GM12878 (cell line): ENCODE data around the gene SMCO4.

ENCODE experiments used
- CBX3 ChIP-seq: fragments of 200-600 bp; sonication (generic); IDR thresholded peaks from 2 replicates; pipeline ENCODE4 v1.6.1; 2016; ENCODE audit warnings: low read depth, borderline replicate concordance
- CREB1 ChIP-seq: IDR thresholded peaks from 2 replicates; pipeline ENCODE4 v1.6.1; 2012; ENCODE audit warnings: low read depth, mild to moderate bottlenecking, inconsistent platforms
- EZH2 ChIP-seq: IDR thresholded peaks from 2 replicates; pipeline ENCODE4 v1.6.1; 2012; ENCODE audit warnings: low read depth, mild to moderate bottlenecking, control low read depth, inconsistent platforms, low read length, borderline replicate concordance; ENCODE audit not compliant: control insufficient read depth
- FOS ChIP-seq: IDR thresholded peaks from 3 replicates; pipeline ENCODE4 v1.6.1; 2011; ENCODE audit warnings: borderline replicate concordance; ENCODE audit not compliant: insufficient read length; ENCODE audit errors: extremely low read depth
- POLR2A ChIP-seq: IDR thresholded peaks from 2 replicates; pipeline ENCODE4 v1.6.1; 2011; ENCODE audit warnings: low read depth, mild to moderate bottlenecking, low read length
- POLR2AphosphoS2 ChIP-seq: IDR thresholded peaks from 2 replicates; pipeline ENCODE4 v1.6.1; 2011; ENCODE audit warnings: low read depth, mild to moderate bottlenecking, low read length, improper control_type of control experiment, moderate library complexity
- RCOR1 ChIP-seq: conservative IDR thresholded peaks from 2 replicates; pipeline ENCODE4 v1.6.1; 2012; ENCODE audit warnings: low read depth, low read length, improper control_type of control experiment
- ZNF274 ChIP-seq: IDR thresholded peaks from one replicate; pipeline ENCODE4 v1.8.0; 2011; ENCODE audit not compliant: insufficient read length, insufficient read depth
- TF ChIP-seq, protein P1 (sequence below): IDR thresholded peaks from 2 replicates; pipeline ENCODE4 v1.6.1; 2011; ENCODE audit warnings: borderline replicate concordance, low read depth, mild to moderate bottlenecking, moderate library complexity, mixed read lengths, low read length; ENCODE audit not compliant: insufficient read depth; ENCODE audit errors: extremely low read length
- TF ChIP-seq, protein P2 (sequence below): IDR thresholded peaks from 2 replicates; pipeline ENCODE4 v1.6.1; 2012; ENCODE audit warnings: mild to moderate bottlenecking, low read depth, low read length
- TF ChIP-seq, protein P3 (sequence below): fragments of 150-350 bp; IDR thresholded peaks from 2 replicates; pipeline ENCODE4 v1.6.1; 2016; ENCODE audit warnings: low read depth, low read length

DNA sequence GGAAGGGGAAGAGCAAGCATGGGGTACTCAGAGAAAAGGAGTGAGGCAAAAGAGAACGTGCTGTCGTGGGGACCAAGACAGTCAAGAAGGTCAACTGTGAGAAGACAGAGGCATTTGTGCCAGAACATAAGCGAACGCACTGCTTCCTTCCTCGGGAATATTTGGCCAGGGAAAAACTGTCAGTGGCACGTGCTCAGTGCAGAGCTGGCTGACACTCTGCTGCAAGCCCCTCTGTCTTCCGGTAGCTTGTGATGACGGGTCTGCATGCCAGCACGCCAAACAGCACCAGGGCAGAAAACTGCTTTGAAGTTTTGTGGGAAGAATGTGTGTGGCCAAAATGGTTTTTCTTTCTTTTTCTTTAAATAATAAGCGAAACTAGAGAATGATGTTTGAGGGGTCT, 60.6 kb downstream of the SMCO4 start:
- TF ChIP-seq CREB1 (no peak), EZH2 (no peak), POLR2A (no peak), POLR2AphosphoS2 (no peak), ZNF274 (no peak), CBX3 (no peak), RCOR1 (no peak), FOS (no peak)
- TF ChIP-seq, protein P1, sequence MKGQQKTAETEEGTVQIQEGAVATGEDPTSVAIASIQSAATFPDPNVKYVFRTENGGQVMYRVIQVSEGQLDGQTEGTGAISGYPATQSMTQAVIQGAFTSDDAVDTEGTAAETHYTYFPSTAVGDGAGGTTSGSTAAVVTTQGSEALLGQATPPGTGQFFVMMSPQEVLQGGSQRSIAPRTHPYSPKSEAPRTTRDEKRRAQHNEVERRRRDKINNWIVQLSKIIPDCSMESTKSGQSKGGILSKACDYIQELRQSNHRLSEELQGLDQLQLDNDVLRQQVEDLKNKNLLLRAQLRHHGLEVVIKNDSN = no peak
- TF ChIP-seq, protein P2, sequence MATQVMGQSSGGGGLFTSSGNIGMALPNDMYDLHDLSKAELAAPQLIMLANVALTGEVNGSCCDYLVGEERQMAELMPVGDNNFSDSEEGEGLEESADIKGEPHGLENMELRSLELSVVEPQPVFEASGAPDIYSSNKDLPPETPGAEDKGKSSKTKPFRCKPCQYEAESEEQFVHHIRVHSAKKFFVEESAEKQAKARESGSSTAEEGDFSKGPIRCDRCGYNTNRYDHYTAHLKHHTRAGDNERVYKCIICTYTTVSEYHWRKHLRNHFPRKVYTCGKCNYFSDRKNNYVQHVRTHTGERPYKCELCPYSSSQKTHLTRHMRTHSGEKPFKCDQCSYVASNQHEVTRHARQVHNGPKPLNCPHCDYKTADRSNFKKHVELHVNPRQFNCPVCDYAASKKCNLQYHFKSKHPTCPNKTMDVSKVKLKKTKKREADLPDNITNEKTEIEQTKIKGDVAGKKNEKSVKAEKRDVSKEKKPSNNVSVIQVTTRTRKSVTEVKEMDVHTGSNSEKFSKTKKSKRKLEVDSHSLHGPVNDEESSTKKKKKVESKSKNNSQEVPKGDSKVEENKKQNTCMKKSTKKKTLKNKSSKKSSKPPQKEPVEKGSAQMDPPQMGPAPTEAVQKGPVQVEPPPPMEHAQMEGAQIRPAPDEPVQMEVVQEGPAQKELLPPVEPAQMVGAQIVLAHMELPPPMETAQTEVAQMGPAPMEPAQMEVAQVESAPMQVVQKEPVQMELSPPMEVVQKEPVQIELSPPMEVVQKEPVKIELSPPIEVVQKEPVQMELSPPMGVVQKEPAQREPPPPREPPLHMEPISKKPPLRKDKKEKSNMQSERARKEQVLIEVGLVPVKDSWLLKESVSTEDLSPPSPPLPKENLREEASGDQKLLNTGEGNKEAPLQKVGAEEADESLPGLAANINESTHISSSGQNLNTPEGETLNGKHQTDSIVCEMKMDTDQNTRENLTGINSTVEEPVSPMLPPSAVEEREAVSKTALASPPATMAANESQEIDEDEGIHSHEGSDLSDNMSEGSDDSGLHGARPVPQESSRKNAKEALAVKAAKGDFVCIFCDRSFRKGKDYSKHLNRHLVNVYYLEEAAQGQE = no peak
- TF ChIP-seq, protein P3, sequence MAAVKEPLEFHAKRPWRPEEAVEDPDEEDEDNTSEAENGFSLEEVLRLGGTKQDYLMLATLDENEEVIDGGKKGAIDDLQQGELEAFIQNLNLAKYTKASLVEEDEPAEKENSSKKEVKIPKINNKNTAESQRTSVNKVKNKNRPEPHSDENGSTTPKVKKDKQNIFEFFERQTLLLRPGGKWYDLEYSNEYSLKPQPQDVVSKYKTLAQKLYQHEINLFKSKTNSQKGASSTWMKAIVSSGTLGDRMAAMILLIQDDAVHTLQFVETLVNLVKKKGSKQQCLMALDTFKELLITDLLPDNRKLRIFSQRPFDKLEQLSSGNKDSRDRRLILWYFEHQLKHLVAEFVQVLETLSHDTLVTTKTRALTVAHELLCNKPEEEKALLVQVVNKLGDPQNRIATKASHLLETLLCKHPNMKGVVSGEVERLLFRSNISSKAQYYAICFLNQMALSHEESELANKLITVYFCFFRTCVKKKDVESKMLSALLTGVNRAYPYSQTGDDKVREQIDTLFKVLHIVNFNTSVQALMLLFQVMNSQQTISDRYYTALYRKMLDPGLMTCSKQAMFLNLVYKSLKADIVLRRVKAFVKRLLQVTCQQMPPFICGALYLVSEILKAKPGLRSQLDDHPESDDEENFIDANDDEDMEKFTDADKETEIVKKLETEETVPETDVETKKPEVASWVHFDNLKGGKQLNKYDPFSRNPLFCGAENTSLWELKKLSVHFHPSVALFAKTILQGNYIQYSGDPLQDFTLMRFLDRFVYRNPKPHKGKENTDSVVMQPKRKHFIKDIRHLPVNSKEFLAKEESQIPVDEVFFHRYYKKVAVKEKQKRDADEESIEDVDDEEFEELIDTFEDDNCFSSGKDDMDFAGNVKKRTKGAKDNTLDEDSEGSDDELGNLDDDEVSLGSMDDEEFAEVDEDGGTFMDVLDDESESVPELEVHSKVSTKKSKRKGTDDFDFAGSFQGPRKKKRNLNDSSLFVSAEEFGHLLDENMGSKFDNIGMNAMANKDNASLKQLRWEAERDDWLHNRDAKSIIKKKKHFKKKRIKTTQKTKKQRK = no peak
